Measurements from ENCODE around the gene SPINK8.

DNA sequence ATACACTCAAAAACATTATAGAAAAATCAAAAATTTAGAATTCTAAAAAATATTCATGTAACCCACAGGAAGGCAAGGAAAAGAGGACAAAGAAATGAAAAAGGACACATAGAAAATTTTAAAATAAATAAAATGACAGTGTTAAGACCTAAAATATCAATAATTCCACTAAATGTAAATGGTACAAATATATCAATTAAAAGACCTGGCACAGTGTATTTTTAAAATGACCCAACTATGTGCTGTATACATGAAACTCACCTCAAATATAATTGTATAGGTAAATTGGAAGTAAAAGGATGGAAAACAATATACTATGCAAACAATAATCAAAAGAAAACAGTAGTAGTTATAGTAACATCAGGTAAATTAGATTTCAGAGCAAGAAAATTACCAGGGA, 28.5 kb upstream of the SPINK8 start:
- TF ChIP-seq EZH2 (IDR thresholded peaks at IDR 0.05; ENCODE audit: borderline replicate concordance, low read length) = no peak
- TF ChIP-seq, protein P1, sequence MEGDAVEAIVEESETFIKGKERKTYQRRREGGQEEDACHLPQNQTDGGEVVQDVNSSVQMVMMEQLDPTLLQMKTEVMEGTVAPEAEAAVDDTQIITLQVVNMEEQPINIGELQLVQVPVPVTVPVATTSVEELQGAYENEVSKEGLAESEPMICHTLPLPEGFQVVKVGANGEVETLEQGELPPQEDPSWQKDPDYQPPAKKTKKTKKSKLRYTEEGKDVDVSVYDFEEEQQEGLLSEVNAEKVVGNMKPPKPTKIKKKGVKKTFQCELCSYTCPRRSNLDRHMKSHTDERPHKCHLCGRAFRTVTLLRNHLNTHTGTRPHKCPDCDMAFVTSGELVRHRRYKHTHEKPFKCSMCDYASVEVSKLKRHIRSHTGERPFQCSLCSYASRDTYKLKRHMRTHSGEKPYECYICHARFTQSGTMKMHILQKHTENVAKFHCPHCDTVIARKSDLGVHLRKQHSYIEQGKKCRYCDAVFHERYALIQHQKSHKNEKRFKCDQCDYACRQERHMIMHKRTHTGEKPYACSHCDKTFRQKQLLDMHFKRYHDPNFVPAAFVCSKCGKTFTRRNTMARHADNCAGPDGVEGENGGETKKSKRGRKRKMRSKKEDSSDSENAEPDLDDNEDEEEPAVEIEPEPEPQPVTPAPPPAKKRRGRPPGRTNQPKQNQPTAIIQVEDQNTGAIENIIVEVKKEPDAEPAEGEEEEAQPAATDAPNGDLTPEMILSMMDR (IDR thresholded peaks at IDR 0.05; ENCODE audit: low read length) = no peak

Data from OCI-LY1 (cell line).